Endothelial cell of umbilical vein (primary cell): ENCODE results near the gene LINC01488. TPM values are rescaled to one million over a fixed set of nuclear protein-coding genes. Genes with fewer than 3 reads are reported as not detected.

Experiments used
- BruUV-seq: library from RNA; stranded (reverse); fragments of 400-500 nt; replicated peaks from 2 replicates; lab custom pipeline; 2021; lab: Mats Ljungman, UMichigan
- CTCF ChIA-PET: fragments of 300-600, 350-600 bp; sonication (Branson Sonifier 250); formaldehyde crosslinking; loops from one replicate; lab custom pipeline; 2021; ENCODE audit warnings: antibody characterized with exemption, inconsistent platforms; lab: Charles Lee
- POLR2A ChIA-PET: fragments of 300-600, 350-600 bp; sonication (Branson Sonifier 250); formaldehyde crosslinking; loops from one replicate; lab custom pipeline; 2021; ENCODE audit warnings: antibody characterized with exemption, inconsistent platforms; lab: Charles Lee
- DNase-seq: peaks from one replicate; pipeline ENCODE4 v3.0.0-alpha.2; 2011; ENCODE audit warnings: low read depth, low spot score
- FAIRE-seq: peaks from 2 replicates; lab custom pipeline; 2011; peaks lifted over from hg19 to GRCh38; lab: Jason Lieb, UNC
- H2AFZ ChIP-seq: 2 replicates; pipeline ENCODE4 v1.6.0; 2012; ENCODE audit warnings: low read depth, low read length, control low read depth, inconsistent platforms
- H3K27ac ChIP-seq: 2 replicates; pipeline ENCODE4 v1.5.1; 2011; ENCODE audit warnings: low read depth, mild to moderate bottlenecking, control low read depth, low read length, moderate library complexity; ENCODE audit not compliant: insufficient read depth
- H3K27me3 ChIP-seq, 2 experiments: 2 replicates each; pipeline versions ENCODE4 v1.6.0 to v1.6.1; 2011; ENCODE audit warnings: low read length in 2 of 2, mixed read lengths in 1 of 2; ENCODE audit not compliant: control insufficient read depth in 2 of 2, insufficient read depth in 2 of 2
- H3K36me3 ChIP-seq, 2 experiments: 2 replicates in 1 of 2; 3 replicates in 1 of 2; pipeline ENCODE4 v1.5.1; 2011; ENCODE audit warnings: low read length in 2 of 2, mild to moderate bottlenecking in 1 of 2, moderate library complexity in 1 of 2; ENCODE audit not compliant: control insufficient read depth in 2 of 2, insufficient read depth in 2 of 2; ENCODE audit errors: extremely low read depth in 1 of 2
- H3K4me1 ChIP-seq: 3 replicates; pipeline ENCODE4 v1.5.1; 2011; ENCODE audit warnings: mild to moderate bottlenecking, low read length; ENCODE audit not compliant: control insufficient read depth, insufficient read depth; ENCODE audit errors: extremely low read depth
- H3K4me2 ChIP-seq: 2 replicates; pipeline ENCODE4 v1.6.1; 2011; ENCODE audit warnings: low read length, control low read depth, mixed read lengths; ENCODE audit not compliant: insufficient read depth
- H3K4me3 ChIP-seq, 3 experiments: fragments of 200-600 bp in 1 of 3; sonication (generic), shearing (Covaris generic) in 1 of 3; replicated peaks in 1 of 3; 2 replicates each; pipeline ENCODE4 v1.5.1; 2011 to 2016; ENCODE audit warnings: control low read depth in 3 of 3, low read length in 3 of 3, mild to moderate bottlenecking in 2 of 3, inconsistent platforms in 1 of 3, low read depth in 1 of 3, moderate library complexity in 1 of 3; ENCODE audit not compliant: insufficient read depth in 1 of 3
- H3K79me2 ChIP-seq: 2 replicates; pipeline ENCODE4 v1.6.0; 2012; ENCODE audit warnings: low read length, inconsistent platforms; ENCODE audit not compliant: control insufficient read depth, insufficient read depth
- H3K9ac ChIP-seq: replicated peaks from 2 replicates; pipeline ENCODE3; 2011; ENCODE audit warnings: low read length, control low read depth; ENCODE audit not compliant: insufficient read depth; ENCODE audit errors: extremely low read depth
- H3K9me1 ChIP-seq: replicated peaks from 3 replicates; pipeline ENCODE4 v1.6.0; 2011; ENCODE audit warnings: mild to moderate bottlenecking, low read length; ENCODE audit not compliant: control insufficient read depth, insufficient read depth; ENCODE audit errors: extremely low read depth
- H3K9me3 ChIP-seq: replicated peaks from 2 replicates; pipeline ENCODE4 v1.5.1; 2012; ENCODE audit warnings: low read length, inconsistent platforms; ENCODE audit not compliant: control insufficient read depth, insufficient read depth
- H4K20me1 ChIP-seq: replicated peaks from 2 replicates; pipeline ENCODE3; 2011; ENCODE audit warnings: mild to moderate bottlenecking, low read length; ENCODE audit not compliant: control insufficient read depth, insufficient read depth; ENCODE audit errors: extremely low read depth
- EZH2 ChIP-seq: IDR thresholded peaks from 2 replicates; pipeline ENCODE4 v1.6.1; 2012; ENCODE audit warnings: borderline replicate concordance, low read depth, mild to moderate bottlenecking, moderate library complexity, low read length, inconsistent platforms; ENCODE audit not compliant: severe bottlenecking
- FOS ChIP-seq: IDR thresholded peaks from 2 replicates; pipeline ENCODE4 v1.6.1; 2011; ENCODE audit warnings: mild to moderate bottlenecking, low read length, moderate library complexity, borderline replicate concordance; ENCODE audit not compliant: insufficient read depth
- GATA2 ChIP-seq: IDR thresholded peaks from 2 replicates; pipeline ENCODE4 v1.7.0; 2011; ENCODE audit warnings: low read depth, mild to moderate bottlenecking, moderate library complexity, mixed read lengths, low read length; ENCODE audit not compliant: insufficient read length, insufficient read depth
- JUN ChIP-seq: IDR thresholded peaks from 2 replicates; pipeline ENCODE4 v1.6.1; 2011; ENCODE audit warnings: borderline replicate concordance, low read depth; ENCODE audit not compliant: insufficient read length, insufficient read depth
- MYC ChIP-seq: IDR thresholded peaks from one replicate; pipeline ENCODE4 v1.6.1; 2011; ENCODE audit warnings: mild to moderate bottlenecking, low read depth, low read length
- POLR2AphosphoS5 ChIP-seq: IDR thresholded peaks from 2 replicates; pipeline ENCODE4 v1.6.1; 2012; ENCODE audit warnings: low read depth, mild to moderate bottlenecking, control low read depth, low read length, moderate library complexity; ENCODE audit not compliant: insufficient read depth
- dilution Hi-C: fragments of 300-500 bp; cut with MboI; formaldehyde crosslinking; loops from one replicate; pipeline ENCODE4 v1.15.0; 2019; ENCODE audit warnings: low sequenced_read_pairs; ENCODE audit not compliant: extremely low pct_ligation_motif_present
- intact Hi-C: fragments of 100-400 bp; cut with micrococcal nuclease; formaldehyde crosslinking; loops from one replicate; pipeline ENCODE4 v1.10.0; 2022
- polyA plus RNA-seq, 4 experiments: library from polyadenylated mRNA; depleted of rRNA in 3 of 4; stranded (reverse) in 3 of 4; unstranded in 1 of 4; fragments of >200 nt; gene quantifications; 2 replicates each; pipeline versions ENCODE4 v1.2.1 to v1.2.3, GENCODE V29; 2011 to 2012; ENCODE audit warnings: missing spikeins in 1 of 4
- total RNA-seq: library from RNA; stranded (reverse); gene quantifications from 2 replicates; pipeline ENCODE4 v1.2.3, GENCODE V29; 2021

LINC01488 gene
- total and polyA plus RNA-seq, 2 donors (not counting 3 experiments of a cell fraction or from before 2014, with no cell fraction given), result not detected

- H3K27me3 ChIP-seq, result no peaks in the 10 kb centered on the region
- H3K79me2 ChIP-seq, result no peaks in the 10 kb centered on the region
- no peaks in the 10 kb centered on the region for H3K9me3 ChIP-seq
- peak overlapping the region; percentile 78 for H2AFZ ChIP-seq
- peaks cover 7% of the 10 kb centered on the region for H3K4me1 ChIP-seq
- H3K9me1 ChIP-seq, result no peaks in the 10 kb centered on the region
- BruUV-seq, result no TSS peak
- H3K9ac ChIP-seq, result peak overlapping the region; percentile 61
- no peak overlapping the region for H3K4me2 ChIP-seq
- CTCF ChIA-PET, result no interaction called here
- H3K4me3 ChIP-seq, result no peak overlapping the region
- POLR2A ChIA-PET, result interaction anchor here (1.0 kb wide), 1 partner anchor 23 kb away, joined by 3 read pairs; no protein-coding TSS in a partner anchor
- intact Hi-C loops (loop anchor here (1.0 kb wide), 2 partner anchors 23 to 25 kb away; no protein-coding TSS in a partner anchor), dilution Hi-C loops (no loop called here)
- TF ChIP-seq POLR2AphosphoS5 (no peak), GATA2 (no peak), FOS (no peak), EZH2 (no peak), JUN (no peak), MYC (no peak)
- H3K36me3 ChIP-seq, result no peaks in the 10 kb centered on the region
- FAIRE-seq (no peak), DNase-seq (no peak)
- peak overlapping the region; percentile 56 for H3K27ac ChIP-seq
- no peaks in the 10 kb centered on the region for H4K20me1 ChIP-seq
Observed at GRCh38 chr11:69471729-69472540, 9.5 kb upstream of the LINC01488 start.
